Neural cell (in vitro differentiated cells): ENCODE data around the gene ZNF705A.
"Not testable (repeated sequence)": the region's sequence is repeated elsewhere in the genome, so short reads cannot be mapped to it uniquely, and the experiment has no call there.

Source experiments
- CTCF ChIP-seq: fragments of 450-650 bp; IDR thresholded peaks from 2 replicates; pipeline ENCODE4 v1.5.1; 2014; ENCODE audit warnings: antibody characterized with exemption, mild to moderate bottlenecking, moderate library complexity; ENCODE audit not compliant: poor library complexity, severe bottlenecking
- EP300 ChIP-seq: fragments of 450-650 bp; conservative IDR thresholded peaks from 2 replicates; pipeline ENCODE4 v1.6.1; 2014; ENCODE audit warnings: antibody characterized with exemption, mild to moderate bottlenecking, moderate library complexity; ENCODE audit not compliant: poor library complexity, severe bottlenecking
- EZH2 ChIP-seq: fragments of 200-600, 300-800 bp; shearing (Covaris generic), sonication (generic); IDR thresholded peaks from 2 replicates; pipeline ENCODE4 v1.6.1; 2014; ENCODE audit warnings: antibody characterized with exemption, low read length, borderline replicate concordance, mild to moderate bottlenecking; ENCODE audit not compliant: insufficient read depth, poor library complexity, severe bottlenecking
- MXI1 ChIP-seq: fragments of 450-650 bp; conservative IDR thresholded peaks from 2 replicates; pipeline ENCODE4 v1.6.1; 2014; ENCODE audit warnings: antibody characterized with exemption, mild to moderate bottlenecking; ENCODE audit not compliant: poor library complexity, severe bottlenecking
- POLR2AphosphoS5 ChIP-seq: IDR thresholded peaks from 2 replicates; pipeline ENCODE4 v1.6.1; 2012
- RAD21 ChIP-seq: fragments of 450-650 bp; conservative IDR thresholded peaks from 2 replicates; pipeline ENCODE4 v1.6.1; 2014; ENCODE audit warnings: antibody characterized with exemption, mild to moderate bottlenecking, moderate library complexity
- SMC3 ChIP-seq: fragments of 450-650 bp; conservative IDR thresholded peaks from 2 replicates; pipeline ENCODE4 v1.6.1; 2014; ENCODE audit warnings: antibody characterized with exemption, mild to moderate bottlenecking, moderate library complexity; ENCODE audit not compliant: poor library complexity
- TAF1 ChIP-seq: IDR thresholded peaks from 2 replicates; pipeline ENCODE4 v1.6.1; 2012; ENCODE audit warnings: low read depth
- TF ChIP-seq, protein P1 (sequence below): IDR thresholded peaks from 2 replicates; pipeline ENCODE4 v1.6.1; 2012; ENCODE audit warnings: borderline replicate concordance

GRCh38 chr12:8184206-8184605 lies 27.4 kb downstream of the ZNF705A start:
- TF ChIP-seq CTCF, SMC3, TAF1, EP300, EZH2, POLR2AphosphoS5, RAD21, MXI1: not testable (repeated sequence)
- TF ChIP-seq, protein P1, sequence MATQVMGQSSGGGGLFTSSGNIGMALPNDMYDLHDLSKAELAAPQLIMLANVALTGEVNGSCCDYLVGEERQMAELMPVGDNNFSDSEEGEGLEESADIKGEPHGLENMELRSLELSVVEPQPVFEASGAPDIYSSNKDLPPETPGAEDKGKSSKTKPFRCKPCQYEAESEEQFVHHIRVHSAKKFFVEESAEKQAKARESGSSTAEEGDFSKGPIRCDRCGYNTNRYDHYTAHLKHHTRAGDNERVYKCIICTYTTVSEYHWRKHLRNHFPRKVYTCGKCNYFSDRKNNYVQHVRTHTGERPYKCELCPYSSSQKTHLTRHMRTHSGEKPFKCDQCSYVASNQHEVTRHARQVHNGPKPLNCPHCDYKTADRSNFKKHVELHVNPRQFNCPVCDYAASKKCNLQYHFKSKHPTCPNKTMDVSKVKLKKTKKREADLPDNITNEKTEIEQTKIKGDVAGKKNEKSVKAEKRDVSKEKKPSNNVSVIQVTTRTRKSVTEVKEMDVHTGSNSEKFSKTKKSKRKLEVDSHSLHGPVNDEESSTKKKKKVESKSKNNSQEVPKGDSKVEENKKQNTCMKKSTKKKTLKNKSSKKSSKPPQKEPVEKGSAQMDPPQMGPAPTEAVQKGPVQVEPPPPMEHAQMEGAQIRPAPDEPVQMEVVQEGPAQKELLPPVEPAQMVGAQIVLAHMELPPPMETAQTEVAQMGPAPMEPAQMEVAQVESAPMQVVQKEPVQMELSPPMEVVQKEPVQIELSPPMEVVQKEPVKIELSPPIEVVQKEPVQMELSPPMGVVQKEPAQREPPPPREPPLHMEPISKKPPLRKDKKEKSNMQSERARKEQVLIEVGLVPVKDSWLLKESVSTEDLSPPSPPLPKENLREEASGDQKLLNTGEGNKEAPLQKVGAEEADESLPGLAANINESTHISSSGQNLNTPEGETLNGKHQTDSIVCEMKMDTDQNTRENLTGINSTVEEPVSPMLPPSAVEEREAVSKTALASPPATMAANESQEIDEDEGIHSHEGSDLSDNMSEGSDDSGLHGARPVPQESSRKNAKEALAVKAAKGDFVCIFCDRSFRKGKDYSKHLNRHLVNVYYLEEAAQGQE: not testable (repeated sequence)
